ENCODE data around the gene NLE1.

- TF ChIP-seq POLR2A (IDR thresholded peaks at IDR 0.05; ENCODE audit: low read length) (peak; percentile 52; the same call in 1 of the 2 replicates), EP300 (IDR thresholded peaks at IDR 0.05) (no peak), CTCF (IDR thresholded peaks at IDR 0.05) (peak; percentile 98), BHLHE40 (IDR thresholded peaks at IDR 0.05; ENCODE audit: low read depth, low read length) (0 out of 2 replicates have a peak, but pooled peaks have one; percentile 22), TP53 (CRISPR knock-in tag; IDR thresholded peaks at IDR 0.05) (no peak), CBX8 (IDR thresholded peaks at IDR 0.05) (no peak), REST (IDR thresholded peaks at IDR 0.05) (peak; percentile 63), USF2 (IDR thresholded peaks at IDR 0.05) (peak; percentile 91), NPAS2 (CRISPR knock-in tag; IDR thresholded peaks at IDR 0.05; ENCODE audit: borderline replicate concordance) (no peak)
Measured at GRCh38 chr17:35119370-35120165, 22.5 kb downstream of the NLE1 start, which contains the start of gene RAD51D.
